HL-60 (cell line): ENCODE data around the gene ADH1C.

Source experiments
- DNase-seq, 2 experiments: peaks; one replicate each; pipeline ENCODE4 v3.0.0-alpha.2; 2010 to 2020; ENCODE audit warnings: low read depth in 1 of 2, low spot score in 1 of 2
- H3K27ac ChIP-seq: fragments of 250-450 bp; sonication (Bioruptor Pico); replicated peaks from 2 replicates; pipeline ENCODE4 v1.5.1; 2020; ENCODE audit warnings: mild to moderate bottlenecking, moderate library complexity
- H3K27me3 ChIP-seq: fragments of 250-450 bp; sonication (Bioruptor Pico); 2 replicates; pipeline ENCODE4 v1.5.1; 2021; ENCODE audit warnings: mild to moderate bottlenecking, moderate library complexity; ENCODE audit not compliant: insufficient read depth, poor library complexity, severe bottlenecking
- H3K4me3 ChIP-seq: replicated peaks from 2 replicates; pipeline ENCODE4 v1.5.1; 2011; ENCODE audit warnings: mild to moderate bottlenecking, control low read depth, low read length; ENCODE audit not compliant: insufficient read depth
- CTCF ChIP-seq: IDR thresholded peaks from one replicate; pipeline ENCODE4 v1.5.1; 2011; ENCODE audit warnings: low read length, control low read depth, inconsistent platforms; ENCODE audit not compliant: insufficient read depth
- GABPA ChIP-seq: IDR thresholded peaks from 2 replicates; pipeline ENCODE4 v1.6.1; 2012; ENCODE audit warnings: low read depth
- POLR2AphosphoS5 ChIP-seq: IDR thresholded peaks from 2 replicates; pipeline ENCODE4 v1.6.1; 2012; ENCODE audit warnings: low read depth
- REST ChIP-seq: IDR thresholded peaks from 2 replicates; pipeline ENCODE4 v1.6.1; 2012; ENCODE audit warnings: low read depth; ENCODE audit not compliant: insufficient replicate concordance
- SPI1 ChIP-seq: IDR thresholded peaks from 2 replicates; pipeline ENCODE4 v1.6.1; 2012; ENCODE audit warnings: low read depth, mild to moderate bottlenecking, borderline replicate concordance

ADH1C gene

GRCh38 chr4:99290848-99291786, 61.4 kb downstream of the ADH1C start, which contains the start of gene ADH1A:
TSS of gene ADH1A (minus strand) at chr4:99290985. CDS start at chr4:99290914, 71 bp downstream.
- H3K27me3 ChIP-seq, result no peaks in the 10 kb centered on the region
- TF ChIP-seq GABPA, result no peak
- TF ChIP-seq REST, result no peak
- no peak for TF ChIP-seq SPI1
- TF ChIP-seq CTCF, result no peak
- TF ChIP-seq POLR2AphosphoS5, result no peak
- DNase-seq, result no peak

More at GRCh38 chr4:99290848-99291786, 61.4 kb downstream of the ADH1C start, which contains the start of gene ADH1A:
- Histone ChIP-seq H3K4me3 (no peak within 1 kb of the TSS), H3K27ac (no peak within 1 kb of the TSS)
